PC-9 (cell line): ENCODE measurements around the gene OR2D2. TPM values are rescaled to one million over a fixed set of nuclear protein-coding genes. Genes with fewer than 3 reads are reported as not detected.

Source experiments
- BruUV-seq: library from RNA; stranded (reverse); fragments of 400-500 nt; replicated peaks from 2 replicates; lab custom pipeline; 2021; lab: Mats Ljungman, UMichigan
- CTCF ChIA-PET: fragments of 300-600 bp; sonication (Branson Sonifier 250); formaldehyde crosslinking; loops from one replicate; lab custom pipeline; 2022; ENCODE audit warnings: antibody characterized with exemption; lab: Charles Lee
- POLR2A ChIA-PET: fragments of 300-600 bp; sonication (Branson Sonifier 250); formaldehyde crosslinking; loops from one replicate; lab custom pipeline; 2022; ENCODE audit warnings: antibody characterized with exemption; ENCODE audit not compliant: unreplicated experiment; lab: Charles Lee
- DNase-seq, 2 experiments: peaks; one replicate each; pipeline versions ENCODE4 v3.0.0 to v3.0.0-alpha.2; 2015 to 2022; ENCODE audit warnings: mixed read lengths in 1 of 2
- H2AFZ ChIP-seq: fragments of 200-600 bp; sonication (generic); 2 replicates; pipeline ENCODE4 v1.8.1; 2017; ENCODE audit warnings: antibody characterized with exemption
- H3F3A ChIP-seq: fragments of 200-600 bp; sonication (generic); 2 replicates; pipeline ENCODE4 v1.8.1; 2017; ENCODE audit warnings: antibody characterized with exemption, mild to moderate bottlenecking, low read depth; ENCODE audit not compliant: insufficient read depth
- H3K27ac ChIP-seq: fragments of 200-600 bp; sonication (generic); 2 replicates; pipeline ENCODE4 v1.6.1; 2016; ENCODE audit warnings: mixed run types
- H3K27me3 ChIP-seq: fragments of 200-600 bp; sonication (generic); 2 replicates; pipeline ENCODE4 v1.6.1; 2016; ENCODE audit warnings: low read depth, mixed run types; ENCODE audit not compliant: insufficient read depth
- H3K36me3 ChIP-seq: fragments of 200-600 bp; sonication (generic); 2 replicates; pipeline ENCODE4 v1.6.1; 2016; ENCODE audit warnings: low read depth, mixed run types
- H3K4me1 ChIP-seq: fragments of 200-600 bp; sonication (generic); replicated peaks from 2 replicates; pipeline ENCODE4 v1.6.1; 2016; ENCODE audit warnings: mixed run types; ENCODE audit not compliant: insufficient read depth
- H3K4me2 ChIP-seq: fragments of 200-600 bp; sonication (generic); 2 replicates; pipeline ENCODE4 v1.6.1; 2017; ENCODE audit warnings: mixed run types
- H3K4me3 ChIP-seq: fragments of 200-600 bp; sonication (generic); 2 replicates; pipeline ENCODE4 v1.6.1; 2016; ENCODE audit warnings: mixed run types
- H3K79me2 ChIP-seq: fragments of 200-600 bp; sonication (generic); 2 replicates; pipeline ENCODE4 v1.6.1; 2017; ENCODE audit warnings: low read depth, mixed run types
- H3K9me2 ChIP-seq: fragments of 200-600 bp; sonication (generic); 2 replicates; pipeline ENCODE4 v1.8.1; 2017; ENCODE audit warnings: mild to moderate bottlenecking; ENCODE audit not compliant: insufficient read depth
- H3K9me3 ChIP-seq: fragments of 200-600 bp; sonication (generic); 2 replicates; pipeline ENCODE4 v1.8.1; 2016; ENCODE audit warnings: low read depth; ENCODE audit not compliant: insufficient read depth
- H4K20me1 ChIP-seq: fragments of 200-600 bp; sonication (generic); 2 replicates; pipeline ENCODE4 v1.8.1; 2017; ENCODE audit not compliant: insufficient read depth
- CTCF ChIP-seq: fragments of 200-600 bp; sonication (generic); conservative IDR thresholded peaks from 2 replicates; pipeline ENCODE4 v1.6.1; 2017; ENCODE audit warnings: mixed run types, antibody characterized with exemption, mild to moderate bottlenecking, moderate library complexity
- EZH2 ChIP-seq: fragments of 200-600 bp; sonication (generic); IDR thresholded peaks from 2 replicates; pipeline ENCODE4 v1.8.0; 2017; ENCODE audit warnings: antibody characterized with exemption, low read depth
- intact Hi-C: fragments of 100-400 bp; cut with micrococcal nuclease; formaldehyde crosslinking; loops from one replicate; pipeline ENCODE4 v1.10.0; 2022; ENCODE audit not compliant: unreplicated experiment
- total RNA-seq: library from RNA; stranded (reverse); gene quantifications from 2 replicates; pipeline ENCODE4 v1.2.3, GENCODE V29; 2021

The OR2D2 gene
- total RNA-seq, 1 experiment from 2014 or later = not detected

GRCh38 chr11:6931146-6931713, 38.9 kb upstream of the OR2D2 start:
- no peaks in the 10 kb centered on the region for H3K9me2 ChIP-seq
- ChIA-PET POLR2A (no interaction called here), CTCF (no interaction called here)
- no peaks in the 10 kb centered on the region for H4K20me1 ChIP-seq
- H3F3A ChIP-seq = no peaks in the 10 kb centered on the region
- no peak overlapping the region for H3K27ac ChIP-seq
- no peak overlapping the region for H2AFZ ChIP-seq
- H3K4me1 ChIP-seq = peaks cover 10% of the 10 kb centered on the region; the same call in 1 of the 2 replicates
- TF ChIP-seq EZH2 (no peak), CTCF (no peak)
- H3K4me3 ChIP-seq = no peak overlapping the region
- H3K4me2 ChIP-seq = no peak overlapping the region
- H3K79me2 ChIP-seq = no peaks in the 10 kb centered on the region
- intact Hi-C loops = no loop called here
- DNase-seq = no peak
- BruUV-seq = no TSS peak
- H3K36me3 ChIP-seq = no peaks in the 10 kb centered on the region
- no peaks in the 10 kb centered on the region for H3K9me3 ChIP-seq
- no peaks in the 10 kb centered on the region for H3K27me3 ChIP-seq

- H3K27ac ChIP-seq = no peak overlapping the region
- H3K36me3 ChIP-seq = no peaks in the 10 kb centered on the region
- no peaks in the 10 kb centered on the region for H3K9me3 ChIP-seq
- H4K20me1 ChIP-seq = no peaks in the 10 kb centered on the region
- intact Hi-C loops = no loop called here
- H3K4me1 ChIP-seq = peaks cover 10% of the 10 kb centered on the region; the same call in 1 of the 2 replicates
- H3K4me2 ChIP-seq = no peak overlapping the region
- DNase-seq = no peak
- TF ChIP-seq EZH2 = no peak
- TF ChIP-seq CTCF = no peak
- no peaks in the 10 kb centered on the region for H3K9me2 ChIP-seq
- ChIA-PET CTCF (no interaction called here), POLR2A (no interaction called here)
- no peaks in the 10 kb centered on the region for H3K79me2 ChIP-seq
- no peak overlapping the region for H2AFZ ChIP-seq
- no peaks in the 10 kb centered on the region for H3K27me3 ChIP-seq
- no TSS peak for BruUV-seq
- H3F3A ChIP-seq = peaks cover 8% of the 10 kb centered on the region
- H3K4me3 ChIP-seq = no peak overlapping the region
Observed at GRCh38 chr11:6928916-6929315, 36.6 kb upstream of the OR2D2 start.

GRCh38 chr11:6927030-6927617, 34.8 kb upstream of the OR2D2 start:
- Histone ChIP-seq H3K9me2 (no peaks in the 10 kb centered on the region), H3F3A (peaks cover 8% of the 10 kb centered on the region), H2AFZ (peak overlapping the region; percentile 97), H3K4me3 (peak overlapping the region; percentile 65), H3K9me3 (no peaks in the 10 kb centered on the region), H3K79me2 (no peaks in the 10 kb centered on the region), H3K36me3 (no peaks in the 10 kb centered on the region), H3K4me1 (peaks cover 10% of the 10 kb centered on the region; the same call in 1 of the 2 replicates), H3K4me2 (peak overlapping the region; percentile 94), H3K27me3 (no peaks in the 10 kb centered on the region), H4K20me1 (no peaks in the 10 kb centered on the region), H3K27ac (no peak overlapping the region)
- TF ChIP-seq EZH2 (no peak), CTCF (no peak)
- intact Hi-C loops = no loop called here
- ChIA-PET POLR2A (no interaction called here), CTCF (no interaction called here)
- BruUV-seq = no TSS peak
- no peak for DNase-seq
